Measurements from ENCODE around the gene CCDC148.

CCDC148 gene

GRCh38 chr2:158486970-158487325 is 30.4 kb upstream of the CCDC148 start:
- Histone ChIP-seq H3K4me3 (replicated peaks; ENCODE audit: insufficient read depth, low read length) (no peak overlapping the region), H3K27ac (replicated peaks) (no peak overlapping the region), H3K27me3 (ENCODE audit: insufficient read depth, poor library complexity, severe bottlenecking) (no peaks in the 10 kb centered on the region)
- DNase-seq (ENCODE audit: low read depth in 1 of 2, low spot score in 1 of 2) = no peak
- no peak for TF ChIP-seq POLR2AphosphoS5 (IDR thresholded peaks at IDR 0.05; ENCODE audit: low read depth)
- no peak for TF ChIP-seq CTCF (IDR thresholded peaks at IDR 0.05; ENCODE audit: insufficient read depth, low read length)
- no peak for TF ChIP-seq REST (IDR thresholded peaks at IDR 0.05; ENCODE audit: insufficient replicate concordance, low read depth)
- TF ChIP-seq SPI1 (IDR thresholded peaks at IDR 0.05; ENCODE audit: borderline replicate concordance, low read depth) = no peak
- no peak for TF ChIP-seq GABPA (IDR thresholded peaks at IDR 0.05; ENCODE audit: low read depth)

- no peak overlapping the region for H3K4me3 ChIP-seq (replicated peaks; ENCODE audit: insufficient read depth, low read length)
- H3K27me3 ChIP-seq (ENCODE audit: insufficient read depth, poor library complexity, severe bottlenecking) = no peaks in the 10 kb centered on the region
- TF ChIP-seq CTCF (IDR thresholded peaks at IDR 0.05; ENCODE audit: insufficient read depth, low read length) (no peak), SPI1 (IDR thresholded peaks at IDR 0.05; ENCODE audit: borderline replicate concordance, low read depth) (no peak), REST (IDR thresholded peaks at IDR 0.05; ENCODE audit: insufficient replicate concordance, low read depth) (no peak), GABPA (IDR thresholded peaks at IDR 0.05; ENCODE audit: low read depth) (no peak), POLR2AphosphoS5 (IDR thresholded peaks at IDR 0.05; ENCODE audit: low read depth) (no peak)
- no peak for DNase-seq (ENCODE audit: low read depth in 1 of 2, low spot score in 1 of 2)
- H3K27ac ChIP-seq (replicated peaks) = no peak overlapping the region
Observed at GRCh38 chr2:158486150-158486969, 29.8 kb upstream of the CCDC148 start.

- TF ChIP-seq CTCF (IDR thresholded peaks at IDR 0.05; ENCODE audit: insufficient read depth, low read length) = no peak
- H3K4me3 ChIP-seq (replicated peaks; ENCODE audit: insufficient read depth, low read length) = no peak overlapping the region
- no peak overlapping the region for H3K27ac ChIP-seq (replicated peaks)
- no peak for DNase-seq (ENCODE audit: low read depth in 1 of 2, low spot score in 1 of 2)
- no peaks in the 10 kb centered on the region for H3K27me3 ChIP-seq (ENCODE audit: insufficient read depth, poor library complexity, severe bottlenecking)
Observed at GRCh38 chr2:158484892-158485556, 28.5 kb upstream of the CCDC148 start.

Measured in HL-60 (cell line).